Aorta (tissue), 5 donors: ENCODE results near the gene TDRD1. TPM values are rescaled to one million over a fixed set of nuclear protein-coding genes. Genes with fewer than 3 reads are reported as not detected.

Source experiments
- ATAC-seq: fragments of 200-7000 bp; cut with Tn5 transposase; one replicate; pipeline ENCODE4 v1.9.1; 2022; ENCODE audit warnings: moderate library complexity; ENCODE audit not compliant: low FRiP score
- DNase-seq, 2 donors: peaks; one replicate each; pipeline ENCODE4 v3.0.0-alpha.2; 2020
- H3K27ac ChIP-seq, 2 donors: one replicate each; pipeline ENCODE4 v1.5.1; 2013; ENCODE audit warnings: low read length in 2 of 2, mild to moderate bottlenecking in 2 of 2, moderate library complexity in 2 of 2, control low read depth in 1 of 2, inconsistent platforms in 1 of 2, low read depth in 1 of 2
- H3K27me3 ChIP-seq, 2 donors: one replicate each; pipeline ENCODE4 v1.6.1; 2013; ENCODE audit warnings: control low read depth in 1 of 2, low read length in 1 of 2, mild to moderate bottlenecking in 1 of 2, moderate library complexity in 1 of 2; ENCODE audit not compliant: insufficient read depth in 2 of 2, control insufficient read depth in 1 of 2
- H3K36me3 ChIP-seq, 2 donors: one replicate each; pipeline ENCODE4 v1.6.1; 2013; ENCODE audit warnings: control low read depth in 1 of 2, low read length in 1 of 2, mild to moderate bottlenecking in 1 of 2; ENCODE audit not compliant: insufficient read depth in 2 of 2, control insufficient read depth in 1 of 2
- H3K4me1 ChIP-seq, 2 donors: one replicate each; pipeline ENCODE4 v1.6.1; 2013; ENCODE audit warnings: low read length in 2 of 2, control low read depth in 1 of 2, mild to moderate bottlenecking in 1 of 2, moderate library complexity in 1 of 2; ENCODE audit not compliant: insufficient read depth in 2 of 2, control insufficient read depth in 1 of 2
- H3K4me3 ChIP-seq, 2 donors: one replicate each; pipeline ENCODE4 v1.5.1; 2013; ENCODE audit warnings: low read length in 2 of 2, control low read depth in 1 of 2, mild to moderate bottlenecking in 1 of 2
- H3K9me3 ChIP-seq: one replicate; pipeline ENCODE4 v1.6.1; 2013; ENCODE audit warnings: mild to moderate bottlenecking, low read length; ENCODE audit not compliant: control insufficient read depth
- whole genome bisulfite sequencing, 2 donors: extraction: QIAGEN DNeasy Blood & Tissue Kit; methylation state at CpG; one replicate each; pipeline ENCODE4 v1.1.7; 2013; 5-methylcytosine and 5-hydroxymethylcytosine counted together
- intact Hi-C, 2 donors: fragments of 100-400 bp; cut with DNase I; formaldehyde crosslinking; loops; one replicate each; pipeline versions ENCODE4 v1.14.2 to v1.15.0; 2022
- polyA plus RNA-seq, 2 donors: library from polyadenylated mRNA; stranded (reverse); fragments of 200-250 nt; gene quantifications; one replicate each; pipeline ENCODE4 v1.2.3, GENCODE V29; 2013
- total RNA-seq, 2 donors: library from RNA; stranded (reverse); fragmentation: NEBNext Ultra II Directional; extraction: Animal tissue kit (Norgen Biotek cat#: 25700); gene quantifications; one replicate each; pipeline ENCODE4 v1.2.1, GENCODE V29; 2021
- donor health status: healthy with polysubstance abuse.
- donor health status: Bipolar disorder and iron deficiency.
- donor health status: DM: no; HTN: no; CAD: no.
- donor health status: DM: no; HTN: no; CAD: no.
- donor health status: DM: yes; HTN: yes; CAD: no.

The TDRD1 gene
- total and polyA plus RNA-seq, 4 donors: 0.19 to 0.78 (median 0.36) TPM; not detected in 1

DNA sequence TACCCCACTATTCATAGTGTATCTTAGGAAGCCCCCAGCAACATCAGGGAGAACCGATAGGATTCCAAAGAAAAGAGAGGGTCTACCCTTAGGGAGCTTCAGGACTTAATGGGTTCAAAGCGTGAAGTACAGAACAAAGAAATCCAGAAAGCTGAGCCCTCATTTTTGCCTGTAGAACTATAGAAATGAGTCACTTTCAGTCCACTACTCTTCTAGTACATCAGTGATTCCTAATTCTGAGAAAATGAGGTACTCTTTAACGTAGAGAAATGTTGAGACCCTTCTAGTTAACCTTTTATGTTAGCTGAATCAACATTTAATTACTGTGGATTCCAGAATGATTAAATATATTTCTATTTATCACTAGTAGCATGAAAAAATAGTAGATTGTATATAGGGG lies 1.8 kb downstream of the TDRD1 start:
- Histone ChIP-seq H3K4me3 (no peak overlapping the region), H3K27me3 (peaks cover 0 to 1% of the 10 kb centered on the region in 2 donors), H3K4me1 (no peaks in the 10 kb centered on the region), H3K27ac (no peak overlapping the region), H3K36me3 (no peaks in the 10 kb centered on the region), H3K9me3 (no peaks in the 10 kb centered on the region)
- WGBS, 2 donors: 94 to 95% methylated on average over 3 of the region's 3 CpGs
- DNase-seq: no peak
- intact Hi-C loops: no loop called here
- ATAC-seq: no peak

DNA sequence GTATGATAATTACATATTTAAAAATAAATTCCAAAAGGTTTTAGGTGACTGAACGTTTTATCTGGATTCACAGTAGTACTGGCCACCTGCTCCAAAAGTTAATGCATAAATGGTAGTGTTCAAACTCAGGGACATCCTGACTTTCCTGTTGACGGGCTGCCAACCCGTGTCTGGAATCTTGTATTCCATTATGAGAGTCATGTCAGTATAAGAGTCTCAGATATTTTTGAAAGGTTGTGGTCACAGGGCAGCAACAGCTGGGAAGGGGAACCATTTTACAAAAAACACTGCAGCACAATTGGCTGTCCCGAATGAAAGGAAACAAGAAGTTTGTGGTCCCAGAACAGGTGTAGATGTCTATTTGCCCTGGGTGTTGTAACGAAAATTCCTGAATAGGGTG lies 2.8 kb downstream of the TDRD1 start:
- intact Hi-C loops: no loop called here
- no peaks in the 10 kb centered on the region for H3K9me3 ChIP-seq
- H3K27ac ChIP-seq: no peak overlapping the region
- H3K4me1 ChIP-seq: no peaks in the 10 kb centered on the region
- ATAC-seq: no peak
- WGBS, 2 donors: 42 to 47% methylated on average over 5 of the region's 5 CpGs
- no peaks in the 10 kb centered on the region for H3K36me3 ChIP-seq
- no peak for DNase-seq
- peaks cover 0 to 1% of the 10 kb centered on the region in 2 donors for H3K27me3 ChIP-seq
- H3K4me3 ChIP-seq: no peak overlapping the region

DNA sequence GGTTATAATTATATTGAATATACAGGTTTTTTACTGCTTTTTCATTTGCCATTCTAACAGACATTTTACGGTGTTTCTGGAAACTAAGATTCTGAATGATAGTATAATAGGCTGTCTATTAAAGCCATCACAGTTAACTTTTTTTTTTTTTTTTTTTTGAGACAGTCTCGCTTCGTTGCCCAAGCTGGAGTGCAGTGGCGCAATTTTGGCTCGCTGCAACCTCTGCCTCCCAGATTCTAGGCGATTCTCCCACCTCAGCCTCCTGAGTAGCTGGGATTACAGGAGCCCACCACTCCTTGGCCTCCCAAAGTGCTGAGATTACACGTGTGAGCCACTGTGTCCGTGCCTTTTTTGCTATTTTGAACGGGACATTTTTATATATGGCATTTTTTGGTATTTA lies 4.4 kb downstream of the TDRD1 start:
- H3K9me3 ChIP-seq: no peaks in the 10 kb centered on the region
- 90 to 92% methylated on average over 9 of the region's 9 CpGs for WGBS, 2 donors
- ATAC-seq: no peak
- H3K27ac ChIP-seq: no peak overlapping the region
- intact Hi-C loops: no loop called here
- peaks cover 0 to 1% of the 10 kb centered on the region in 2 donors for H3K27me3 ChIP-seq
- no peak for DNase-seq
- no peaks in the 10 kb centered on the region for H3K36me3 ChIP-seq
- no peak overlapping the region for H3K4me3 ChIP-seq
- H3K4me1 ChIP-seq: no peaks in the 10 kb centered on the region

DNA sequence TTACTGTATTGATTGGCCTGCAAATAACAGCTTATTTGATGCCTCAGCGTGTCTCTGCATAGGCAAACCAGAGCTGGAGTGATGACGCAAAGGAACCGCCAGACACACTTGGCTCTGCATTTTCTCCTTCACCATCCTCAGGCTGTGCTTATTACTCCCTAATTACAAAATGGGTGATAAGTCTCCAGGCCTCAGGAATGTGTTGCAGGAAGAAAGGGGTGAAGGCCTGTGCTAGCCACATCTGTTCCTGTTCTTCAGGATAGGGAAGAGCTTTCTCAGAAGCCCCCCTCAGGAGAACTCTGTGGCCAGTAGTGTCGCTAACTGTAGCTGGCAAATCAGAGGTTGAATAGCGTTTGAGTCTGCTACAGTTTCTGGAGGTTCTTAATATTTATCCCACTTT lies 5.1 kb downstream of the TDRD1 start:
- H3K36me3 ChIP-seq: no peaks in the 10 kb centered on the region
- DNase-seq: no peak
- H3K27ac ChIP-seq: no peak overlapping the region
- no peaks in the 10 kb centered on the region for H3K9me3 ChIP-seq
- WGBS, 2 donors: 96 to 97% methylated on average over 5 of the region's 5 CpGs
- intact Hi-C loops: no loop called here
- no peak for ATAC-seq
- peaks cover 0 to 1% of the 10 kb centered on the region in 2 donors for H3K27me3 ChIP-seq
- H3K4me3 ChIP-seq: no peak overlapping the region
- no peaks in the 10 kb centered on the region for H3K4me1 ChIP-seq

DNA sequence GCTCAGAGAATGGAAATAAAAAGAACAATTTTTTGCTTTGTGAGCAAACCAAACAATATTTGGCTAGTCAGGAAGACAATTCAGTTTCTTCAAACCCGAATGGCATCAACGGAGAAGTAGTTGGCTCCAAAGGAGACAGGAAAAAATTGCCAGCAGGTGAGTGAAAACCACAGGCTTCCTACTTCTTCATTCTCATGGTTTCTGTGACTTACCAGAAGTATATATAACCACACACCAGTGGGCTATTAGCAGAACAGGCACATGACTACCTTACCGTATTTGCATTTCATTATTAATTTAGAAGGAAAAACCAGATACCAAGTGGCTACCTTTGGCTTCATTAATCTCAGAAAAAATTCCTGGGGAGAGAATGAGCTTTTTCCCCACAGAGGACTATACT lies 8.8 kb downstream of the TDRD1 start:
- Histone ChIP-seq H3K4me3 (no peak overlapping the region), H3K27me3 (peaks cover 0 to 1% of the 10 kb centered on the region in 2 donors), H3K27ac (no peak overlapping the region), H3K9me3 (no peaks in the 10 kb centered on the region), H3K36me3 (no peaks in the 10 kb centered on the region), H3K4me1 (no peaks in the 10 kb centered on the region)
- 73 to 82% methylated on average over 3 of the region's 3 CpGs for WGBS, 2 donors
- ATAC-seq (no peak), DNase-seq (no peak)
- intact Hi-C loops: no loop called here

DNA sequence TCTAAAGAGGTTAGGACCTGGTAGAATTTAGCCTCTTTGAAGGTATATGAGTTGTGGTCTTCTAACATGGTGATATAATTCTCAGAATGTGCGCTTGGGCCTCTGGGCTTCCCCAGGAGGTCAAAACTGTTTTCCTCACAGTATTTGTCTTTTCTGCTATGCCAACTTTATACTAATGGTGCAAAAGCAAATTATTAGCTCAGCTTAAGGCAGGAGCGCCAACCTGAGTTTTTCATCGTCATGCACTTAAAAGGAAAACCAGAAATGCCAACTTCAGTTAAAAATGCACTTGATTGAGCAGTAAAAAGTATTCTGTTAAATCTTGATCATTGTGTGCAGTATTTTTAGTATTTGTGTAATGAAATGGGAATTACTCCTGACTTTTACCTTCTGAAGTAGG lies 9.7 kb downstream of the TDRD1 start:
- ATAC-seq: no peak
- Histone ChIP-seq H3K27ac (no peak overlapping the region), H3K4me3 (no peak overlapping the region), H3K4me1 (no peaks in the 10 kb centered on the region), H3K27me3 (peaks cover 0 to 1% of the 10 kb centered on the region in 2 donors), H3K36me3 (no peaks in the 10 kb centered on the region), H3K9me3 (no peaks in the 10 kb centered on the region)
- intact Hi-C loops: no loop called here
- no peak for DNase-seq
- WGBS, 2 donors: 98 to 99% methylated on average over 3 of the region's 3 CpGs

DNA sequence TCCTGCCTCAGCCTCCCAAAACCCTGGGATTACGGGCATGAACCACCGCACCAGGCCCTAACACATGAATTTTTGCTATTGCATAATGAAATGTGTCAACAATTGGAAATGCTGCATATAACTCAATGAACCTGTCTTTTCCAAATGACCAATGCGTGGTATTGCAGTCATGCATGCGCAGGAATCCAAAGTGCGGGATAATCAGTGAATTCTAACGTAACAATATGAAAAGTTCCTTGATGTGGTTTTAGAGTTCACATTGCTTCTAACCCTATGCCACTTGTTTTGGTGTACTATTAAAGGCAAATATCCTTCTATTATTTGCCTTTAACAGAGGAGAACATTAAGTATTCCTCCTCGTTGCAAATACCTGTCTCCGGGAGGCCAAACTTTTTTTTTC lies 10.5 kb downstream of the TDRD1 start:
- ATAC-seq: no peak
- no peak for DNase-seq
- Histone ChIP-seq H3K9me3 (no peaks in the 10 kb centered on the region), H3K4me3 (no peak overlapping the region), H3K27me3 (no peaks in the 10 kb centered on the region), H3K27ac (no peak overlapping the region), H3K36me3 (no peaks in the 10 kb centered on the region), H3K4me1 (no peaks in the 10 kb centered on the region)
- 94 to 95% methylated on average over 8 of the region's 8 CpGs for WGBS, 2 donors
- intact Hi-C loops: no loop called here

DNA sequence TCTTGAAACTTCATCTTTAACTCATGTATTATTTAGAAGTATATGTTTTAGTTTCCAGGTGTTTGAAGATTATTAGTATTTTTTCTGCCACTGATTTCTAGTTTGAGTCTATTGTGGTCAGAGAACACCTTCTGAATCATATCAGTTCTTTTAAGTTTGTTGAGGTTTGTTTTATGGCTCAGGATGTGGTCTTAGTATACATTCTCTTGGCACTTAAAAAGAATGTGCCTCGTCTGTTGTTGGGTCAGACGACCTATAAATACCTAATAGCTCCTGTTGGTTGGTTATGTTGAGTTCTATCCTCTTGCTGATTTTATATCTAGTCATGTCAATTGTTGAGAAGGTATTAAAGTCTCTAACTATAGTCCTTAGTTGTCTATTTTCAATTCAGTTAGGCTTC lies 15.9 kb downstream of the TDRD1 start:
- intact Hi-C loops: no loop called here
- ATAC-seq (no peak), DNase-seq (no peak)
- no peaks in the 10 kb centered on the region for H3K36me3 ChIP-seq
- H3K4me3 ChIP-seq: no peak overlapping the region
- H3K4me1 ChIP-seq: no peaks in the 10 kb centered on the region
- H3K27me3 ChIP-seq: no peaks in the 10 kb centered on the region
- 76 to 82% methylated on average over 2 of the region's 2 CpGs for whole genome bisulfite sequencing, 2 donors
- no peak overlapping the region for H3K27ac ChIP-seq
- no peaks in the 10 kb centered on the region for H3K9me3 ChIP-seq

DNA sequence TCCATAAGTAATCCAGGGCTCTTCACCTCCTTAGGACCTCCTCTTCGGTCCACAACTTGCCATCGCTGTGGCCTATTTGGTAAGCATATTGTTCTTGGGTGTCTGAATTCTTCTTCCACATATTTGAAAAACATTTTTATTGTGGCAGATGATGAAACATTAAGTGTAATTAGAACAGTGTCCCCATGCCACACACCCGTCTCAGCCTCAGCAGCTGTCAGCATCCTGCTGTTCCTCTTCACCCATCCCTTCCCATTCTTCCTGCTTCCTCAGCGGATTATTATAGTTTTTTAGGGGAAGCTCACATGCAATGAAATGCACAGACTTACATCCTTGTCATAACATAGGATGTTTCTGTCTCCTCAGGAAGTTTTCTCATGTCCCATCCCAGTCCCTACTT lies 20.1 kb downstream of the TDRD1 start:
- Histone ChIP-seq H3K27me3 (no peaks in the 10 kb centered on the region), H3K9me3 (no peaks in the 10 kb centered on the region), H3K36me3 (no peaks in the 10 kb centered on the region), H3K27ac (no peak overlapping the region), H3K4me3 (no peak overlapping the region), H3K4me1 (no peaks in the 10 kb centered on the region)
- 95 to 97% methylated on average over 4 of the region's 4 CpGs for WGBS, 2 donors
- intact Hi-C loops: no loop called here
- DNase-seq: no peak
- no peak for ATAC-seq
